H9 (cell line): ENCODE measurements around the gene RIBC2. TPM values are rescaled to one million over a fixed set of nuclear protein-coding genes. Genes with fewer than 3 reads are reported as not detected.

Source experiments
- DNase-seq: peaks from one replicate; pipeline ENCODE4 v3.0.0-alpha.2; 2017
- H2AFZ ChIP-seq: one replicate; pipeline ENCODE4 v1.6.1; 2013; ENCODE audit warnings: mild to moderate bottlenecking, low read length, control low read depth, moderate library complexity
- H2AK5ac ChIP-seq: 2 replicates; pipeline ENCODE4 v1.6.1; 2013; ENCODE audit warnings: low read length, control low read depth, mixed read lengths; ENCODE audit not compliant: insufficient read length
- H2BK120ac ChIP-seq: one replicate; pipeline ENCODE4 v1.6.1; 2013; ENCODE audit warnings: low read depth, mild to moderate bottlenecking, low read length, control low read depth, inconsistent platforms; ENCODE audit not compliant: poor library complexity, severe bottlenecking
- H2BK12ac ChIP-seq: 2 replicates; pipeline ENCODE4 v1.6.1; 2013; ENCODE audit warnings: low read length, control low read depth, mixed read lengths, low read depth; ENCODE audit not compliant: insufficient read length
- H2BK15ac ChIP-seq: 2 replicates; pipeline ENCODE4 v1.6.1; 2013; ENCODE audit warnings: low read depth, low read length, control low read depth
- H2BK20ac ChIP-seq: one replicate; pipeline ENCODE4 v1.6.1; 2013; ENCODE audit warnings: low read depth, mild to moderate bottlenecking, low read length, control low read depth, inconsistent platforms; ENCODE audit not compliant: poor library complexity, severe bottlenecking
- H2BK5ac ChIP-seq: 2 replicates; pipeline ENCODE4 v1.6.1; 2013; ENCODE audit warnings: low read length, control low read depth, mixed read lengths; ENCODE audit not compliant: insufficient read length
- H3K14ac ChIP-seq: 2 replicates; pipeline ENCODE4 v1.6.1; 2013; ENCODE audit warnings: low read length, control low read depth; ENCODE audit not compliant: insufficient read depth
- H3K18ac ChIP-seq: 2 replicates; pipeline ENCODE4 v1.6.1; 2013; ENCODE audit warnings: low read depth, mild to moderate bottlenecking, mixed read lengths, low read length, control low read depth; ENCODE audit not compliant: insufficient read length
- H3K23ac ChIP-seq: 2 replicates; pipeline ENCODE4 v1.6.1; 2013; ENCODE audit warnings: low read length, control low read depth, mixed read lengths, low read depth; ENCODE audit not compliant: insufficient read length
- H3K23me2 ChIP-seq: 2 replicates; pipeline ENCODE4 v1.6.1; 2013; ENCODE audit warnings: low read depth, mild to moderate bottlenecking, mixed read lengths, low read length, control low read depth; ENCODE audit not compliant: insufficient read length, poor library complexity, severe bottlenecking
- H3K27ac ChIP-seq: 2 replicates; pipeline ENCODE4 v1.5.1; 2013; ENCODE audit warnings: low read length, control low read depth, mixed read lengths, low read depth; ENCODE audit not compliant: insufficient read length
- H3K27me3 ChIP-seq: 2 replicates; pipeline ENCODE4 v1.6.1; 2013; ENCODE audit warnings: low read length, control low read depth, inconsistent platforms; ENCODE audit not compliant: insufficient read depth
- H3K4ac ChIP-seq: 2 replicates; pipeline ENCODE4 v1.6.1; 2013; ENCODE audit warnings: low read depth, mild to moderate bottlenecking, control low read depth, inconsistent platforms, low read length, moderate library complexity
- H3K4me1 ChIP-seq: 2 replicates; pipeline ENCODE4 v1.6.1; 2013; ENCODE audit warnings: low read length, control low read depth, inconsistent platforms; ENCODE audit not compliant: insufficient read depth
- H3K4me2 ChIP-seq: 2 replicates; pipeline ENCODE4 v1.6.1; 2013; ENCODE audit warnings: low read length, control low read depth, mixed read lengths; ENCODE audit not compliant: insufficient read length, insufficient read depth
- H3K56ac ChIP-seq: 2 replicates; pipeline ENCODE4 v1.6.1; 2013; ENCODE audit warnings: low read depth, mild to moderate bottlenecking, mixed read lengths, low read length, control low read depth; ENCODE audit not compliant: insufficient read length
- H3K79me1 ChIP-seq: 2 replicates; pipeline ENCODE4 v1.6.1; 2013; ENCODE audit warnings: low read depth, mild to moderate bottlenecking, moderate library complexity, low read length, control low read depth, inconsistent platforms; ENCODE audit not compliant: insufficient read depth, poor library complexity, severe bottlenecking
- H3K79me2 ChIP-seq: 2 replicates; pipeline ENCODE4 v1.6.1; 2013; ENCODE audit warnings: low read length, control low read depth, inconsistent platforms; ENCODE audit not compliant: insufficient read depth
- H3K9ac ChIP-seq: 2 replicates; pipeline ENCODE4 v1.6.1; 2013; ENCODE audit warnings: low read length, control low read depth, mixed read lengths; ENCODE audit not compliant: insufficient read length; ENCODE audit errors: extremely low read depth
- H3K9me3 ChIP-seq: one replicate; pipeline ENCODE4 v1.6.1; 2013; ENCODE audit warnings: low read depth, low read length, inconsistent platforms; ENCODE audit not compliant: control insufficient read depth
- H3T11ph ChIP-seq: one replicate; pipeline ENCODE4 v1.6.1; 2013; ENCODE audit warnings: mild to moderate bottlenecking, low read length, control low read depth, inconsistent platforms
- H4K20me1 ChIP-seq: one replicate; pipeline ENCODE4 v1.6.1; 2013; ENCODE audit not compliant: control insufficient read depth, insufficient read length, insufficient read depth
- H4K5ac ChIP-seq: 2 replicates; pipeline ENCODE4 v1.6.1; 2013; ENCODE audit warnings: low read depth, mild to moderate bottlenecking, mixed read lengths, low read length, control low read depth; ENCODE audit not compliant: insufficient read length
- H4K8ac ChIP-seq: replicated peaks from 2 replicates; pipeline ENCODE4 v1.6.1; 2013; ENCODE audit warnings: low read length, control low read depth, mixed read lengths, low read depth; ENCODE audit not compliant: insufficient read length
- H4K91ac ChIP-seq: 2 replicates; pipeline ENCODE4 v1.6.1; 2013; ENCODE audit warnings: low read depth, mild to moderate bottlenecking, moderate library complexity, mixed read lengths, low read length, control low read depth; ENCODE audit not compliant: insufficient read length
- H3K27ac Mint-ChIP-seq, 3 experiments: 2 replicates in 2 of 3; 3 replicates in 1 of 3; pipeline ENCODE4 v1.8.0; 2020 to 2021; ENCODE audit warnings: mixed read lengths in 3 of 3, mild to moderate bottlenecking in 1 of 3, moderate library complexity in 1 of 3
- H3K27me3 Mint-ChIP-seq: 2 replicates; pipeline ENCODE4 v1.8.0; 2021; ENCODE audit warnings: low read depth, mild to moderate bottlenecking, moderate library complexity, mixed read lengths
- H3K36me3 Mint-ChIP-seq, 3 experiments: 2 replicates in 2 of 3; 3 replicates in 1 of 3; pipeline ENCODE4 v1.8.0; 2020 to 2021; ENCODE audit warnings: low read depth in 3 of 3, mixed read lengths in 3 of 3; ENCODE audit not compliant: insufficient read depth in 1 of 3
- H3K4me1 Mint-ChIP-seq, 2 experiments: 2 replicates each; pipeline ENCODE4 v1.8.0; 2020; ENCODE audit warnings: mixed read lengths in 2 of 2
- H3K4me3 Mint-ChIP-seq, 2 experiments: 2 replicates in 1 of 2; 3 replicates in 1 of 2; pipeline ENCODE4 v1.8.0; 2020 to 2021; ENCODE audit warnings: mild to moderate bottlenecking in 2 of 2, mixed read lengths in 2 of 2, moderate library complexity in 1 of 2
- H3K9me3 Mint-ChIP-seq, 2 experiments: 2 replicates in 1 of 2; 3 replicates in 1 of 2; pipeline ENCODE4 v1.8.0; 2020; ENCODE audit warnings: mild to moderate bottlenecking in 2 of 2, mixed read lengths in 2 of 2, moderate library complexity in 1 of 2
- CTCF ChIP-seq: fragments of 200-600 bp; sonication (generic); conservative IDR thresholded peaks from 3 replicates; pipeline ENCODE4 v1.8.0; 2021; ENCODE audit warnings: antibody characterized with exemption, mild to moderate bottlenecking
- WGBS: extraction: QIAGEN DNeasy Blood & Tissue Kit; methylation state at CpG from one replicate; pipeline ENCODE4 v1.1.7; 2013; ENCODE audit warnings: missing lambda C conversion rate, low lambda C conversion rate, mixed read lengths; ENCODE audit not compliant: insufficient read length; ENCODE audit errors: extremely low coverage; 5-methylcytosine and 5-hydroxymethylcytosine counted together
- total RNA-seq: library from RNA; stranded (reverse); gene quantifications from 2 replicates; pipeline ENCODE4 v1.2.1, GENCODE V29; 2021

RIBC2 gene
- total RNA-seq, 1 experiment from 2014 or later: 4.1 TPM

DNA sequence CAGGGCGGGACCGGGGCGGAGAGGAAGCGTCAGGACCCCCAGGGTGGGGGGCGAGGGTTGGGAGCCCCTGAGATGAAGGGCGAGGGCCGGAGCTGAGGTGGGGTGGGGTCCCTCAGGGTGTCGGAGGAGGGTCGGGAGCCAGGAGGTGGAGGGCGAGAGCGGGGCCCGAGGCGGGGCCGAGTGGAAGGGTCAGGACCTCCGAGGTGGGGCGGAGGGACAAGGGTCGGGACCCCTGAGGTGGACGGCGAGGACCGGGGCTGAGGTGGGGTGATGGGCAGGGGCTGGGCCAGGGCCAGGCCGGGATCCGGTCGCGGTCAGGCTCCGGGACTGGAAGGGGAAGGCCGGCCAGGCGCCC is 503 bp upstream of the RIBC2 start:
- no peak overlapping the region for H3K27ac ChIP-seq

More for the DNA sequence above, 503 bp upstream of the RIBC2 start:
- Histone ChIP-seq H2AK5ac (no peak overlapping the region), H3K56ac (no peak overlapping the region), H3K18ac (no peak overlapping the region), H3K9me3 (no peaks in the 10 kb centered on the region), H2AFZ (no peak overlapping the region), H3K79me2 (no peaks in the 10 kb centered on the region), H2BK5ac (no peak overlapping the region), H3K14ac (no peak overlapping the region), H3T11ph (no peak overlapping the region), H3K23me2 (peaks cover 3% of the 10 kb centered on the region), H2BK12ac (no peak overlapping the region), H2BK20ac (no peak overlapping the region), H3K4ac (no peak overlapping the region), H2BK120ac (no peak overlapping the region), H4K5ac (no peak overlapping the region), H2BK15ac (no peak overlapping the region), H3K4me1 (no peaks in the 10 kb centered on the region), H3K9ac (no peak overlapping the region), H4K20me1 (no peaks in the 10 kb centered on the region), H4K8ac (no peak overlapping the region), H3K27me3 (no peaks in the 10 kb centered on the region; the same call in 1 of the 2 replicates), H3K4me2 (no peak overlapping the region), H3K23ac (no peak overlapping the region), H4K91ac (no peak overlapping the region), H3K79me1 (no peaks in the 10 kb centered on the region)
- peaks cover 4% of the 10 kb centered on the region in 2 experiments; a peak in 2 of 4 replicates for H3K4me1 Mint-ChIP-seq
- TF ChIP-seq CTCF: no peak
- H3K27me3 Mint-ChIP-seq: peaks cover 37% of the 10 kb centered on the region
- H3K4me3 Mint-ChIP-seq: no peak overlapping the region
- no peak for DNase-seq
- no peak overlapping the region for H3K27ac Mint-ChIP-seq
- peaks cover 0 to 9% (median 2%) of the 10 kb centered on the region in 3 experiments; a peak in 3 of 7 replicates for H3K36me3 Mint-ChIP-seq
- peaks cover 4 to 11% of the 10 kb centered on the region in 2 experiments; a peak in 4 of 5 replicates for H3K9me3 Mint-ChIP-seq
- WGBS: no CpG with 5 or more reads among the region's 27 CpGs
